Naive thymus-derived CD4-positive, alpha-beta T cell (primary cell): ENCODE results near the gene RNASE3. TPM values are rescaled to one million over a fixed set of nuclear protein-coding genes. Genes with fewer than 3 reads are reported as not detected.
"Not testable (repeated sequence)": the region's sequence is repeated elsewhere in the genome, so short reads cannot be mapped to it uniquely, and the experiment has no call there.

ENCODE experiments used
- ATAC-seq: fragments of 150-1000 bp; cut with Tn5 transposase; 2 replicates; pipeline ENCODE4 v1.10.0; 2021; ENCODE audit warnings: mild to moderate bottlenecking, moderate library complexity
- CTCF ChIA-PET: fragments of 350-600 bp; sonication (Branson Sonifier 250); formaldehyde crosslinking; loops from one replicate; lab custom pipeline; 2021; ENCODE audit warnings: antibody characterized with exemption; lab: Charles Lee
- POLR2A ChIA-PET: fragments of 350-600 bp; sonication (Branson Sonifier 250); formaldehyde crosslinking; loops from one replicate; lab custom pipeline; 2021; ENCODE audit warnings: antibody characterized with exemption, inconsistent platforms; lab: Charles Lee
- DNase-seq, 9 donors: peaks; one replicate each; pipeline versions ENCODE4 v3.0.0 to v3.0.0-alpha.2; 2020 to 2022; ENCODE audit warnings: mixed read lengths in 1 of 9
- H3K27ac ChIP-seq: one replicate; pipeline ENCODE4 v1.7.0; 2013; ENCODE audit warnings: mild to moderate bottlenecking, low read depth, low read length, moderate library complexity
- H3K27me3 ChIP-seq, 2 donors: one replicate each; pipeline ENCODE4 v1.7.0; 2013; ENCODE audit warnings: low read length in 2 of 2, mild to moderate bottlenecking in 2 of 2, moderate library complexity in 2 of 2; ENCODE audit not compliant: control insufficient read depth in 2 of 2, insufficient read depth in 2 of 2
- H3K36me3 ChIP-seq, 3 experiments: 1 replicate in 2 of 3; 2 replicates in 1 of 3; pipeline ENCODE4 v1.7.0; 2013; ENCODE audit warnings: low read length in 3 of 3, mild to moderate bottlenecking in 3 of 3, moderate library complexity in 1 of 3; ENCODE audit not compliant: insufficient read depth in 3 of 3, control insufficient read depth in 2 of 3
- H3K4me1 ChIP-seq, 2 donors: one replicate each; pipeline ENCODE4 v1.7.0; 2013; ENCODE audit warnings: low read length in 2 of 2, mild to moderate bottlenecking in 2 of 2, moderate library complexity in 1 of 2; ENCODE audit not compliant: control insufficient read depth in 2 of 2, insufficient read depth in 2 of 2
- H3K4me3 ChIP-seq: 2 replicates; pipeline ENCODE4 v1.7.0; 2013; ENCODE audit warnings: mild to moderate bottlenecking, low read length
- H3K9me3 ChIP-seq, 3 experiments: 1 replicate in 2 of 3; 2 replicates in 1 of 3; pipeline ENCODE4 v1.7.0; 2013; ENCODE audit warnings: low read length in 3 of 3; ENCODE audit not compliant: control insufficient read depth in 2 of 3
- H3K27ac Mint-ChIP-seq, 9 donors: one replicate each; pipeline ENCODE4 v1.8.0; 2020 to 2022; ENCODE audit warnings: mixed read lengths in 9 of 9, mild to moderate bottlenecking in 8 of 9, moderate library complexity in 5 of 9, inconsistent platforms in 2 of 9
- H3K27me3 Mint-ChIP-seq, 5 donors: one replicate each; pipeline ENCODE4 v1.8.0; 2021 to 2022; ENCODE audit warnings: mixed read lengths in 5 of 5, mild to moderate bottlenecking in 1 of 5
- H3K36me3 Mint-ChIP-seq, 5 donors: one replicate each; pipeline ENCODE4 v1.8.0; 2020 to 2022; ENCODE audit warnings: mixed read lengths in 5 of 5, mild to moderate bottlenecking in 3 of 5, inconsistent platforms in 1 of 5
- H3K4me1 Mint-ChIP-seq, 7 donors: one replicate each; pipeline ENCODE4 v1.8.0; 2020 to 2022; ENCODE audit warnings: mixed read lengths in 7 of 7, mild to moderate bottlenecking in 3 of 7, inconsistent platforms in 1 of 7
- H3K4me3 Mint-ChIP-seq, 10 donors: one replicate each; pipeline ENCODE4 v1.8.0; 2020 to 2022; ENCODE audit warnings: mild to moderate bottlenecking in 10 of 10, mixed read lengths in 10 of 10, moderate library complexity in 6 of 10, inconsistent platforms in 2 of 10
- H3K9me3 Mint-ChIP-seq, 11 donors: one replicate each; pipeline ENCODE4 v1.8.0; 2020 to 2022; ENCODE audit warnings: mixed read lengths in 11 of 11, mild to moderate bottlenecking in 4 of 11, inconsistent platforms in 1 of 11, moderate library complexity in 1 of 11
- intact Hi-C, 2 donors: fragments of 100-400 bp; cut with micrococcal nuclease; formaldehyde crosslinking; loops; one replicate each; pipeline ENCODE4 v1.15.1; 2023
- polyA plus RNA-seq, 2 donors: library from polyadenylated mRNA; unstranded; fragments of 300-500 nt; fragmentation: Illumina TruSeq; gene quantifications; one replicate each; pipeline ENCODE4 v1.2.3, GENCODE V29; 2021
- total RNA-seq, 6 experiments: library from RNA in 5 of 6; stranded (reverse) in 5 of 6; gene quantifications; 1 replicate in 5 of 6; 2 replicates in 1 of 6; pipeline ENCODE4 v1.2.3 and lab custom pipeline; 2021 to 2026

RNASE3 gene
- total and polyA plus RNA-seq, 7 experiments from 2014 or later = 1.1 TPM; not detected in 6

DNA sequence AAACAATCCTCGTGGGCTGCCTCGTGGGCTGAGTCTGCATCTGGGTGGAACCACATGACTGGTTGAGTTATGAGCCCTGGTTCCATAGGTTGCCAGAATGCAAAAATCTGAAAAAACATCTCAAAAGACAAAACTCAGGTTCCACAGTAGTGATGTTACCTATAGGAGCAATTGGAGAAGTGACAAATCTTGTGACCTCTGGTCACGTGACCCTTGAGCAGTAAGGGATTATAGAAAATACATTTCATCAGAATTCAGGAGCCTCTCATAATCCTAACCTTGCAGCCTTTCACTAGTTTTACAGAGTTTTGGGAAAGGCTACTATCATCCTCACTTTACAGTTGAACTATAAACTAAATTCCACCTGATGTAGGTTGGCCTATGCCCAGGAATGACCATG, 12.5 kb upstream of the RNASE3 start:
- CTCF ChIA-PET = no interaction called here
- no peaks in the 10 kb centered on the region for H3K27me3 ChIP-seq
- peaks cover 0 to 5% (median 0%) of the 10 kb centered on the region in 11 donors for H3K9me3 Mint-ChIP-seq
- H3K27ac Mint-ChIP-seq = no peak overlapping the region
- peaks cover 0 to 24% (median 0%) of the 10 kb centered on the region in 5 donors for H3K27me3 Mint-ChIP-seq
- ATAC-seq = no peak
- no peak for DNase-seq
- H3K4me1 ChIP-seq = no peaks in the 10 kb centered on the region
- peaks cover 0 to 4% (median 0%) of the 10 kb centered on the region in 5 donors for H3K36me3 Mint-ChIP-seq
- intact Hi-C loops = no loop called here
- H3K4me3 Mint-ChIP-seq = no peak overlapping the region
- no peaks in the 10 kb centered on the region for H3K36me3 ChIP-seq
- no peak overlapping the region for H3K27ac ChIP-seq
- peaks cover 1 to 27% (median 12%) of the 10 kb centered on the region in 7 donors for H3K4me1 Mint-ChIP-seq
- no peak overlapping the region for H3K4me3 ChIP-seq
- H3K9me3 ChIP-seq = no peaks in the 10 kb centered on the region
- POLR2A ChIA-PET = no interaction called here

DNA sequence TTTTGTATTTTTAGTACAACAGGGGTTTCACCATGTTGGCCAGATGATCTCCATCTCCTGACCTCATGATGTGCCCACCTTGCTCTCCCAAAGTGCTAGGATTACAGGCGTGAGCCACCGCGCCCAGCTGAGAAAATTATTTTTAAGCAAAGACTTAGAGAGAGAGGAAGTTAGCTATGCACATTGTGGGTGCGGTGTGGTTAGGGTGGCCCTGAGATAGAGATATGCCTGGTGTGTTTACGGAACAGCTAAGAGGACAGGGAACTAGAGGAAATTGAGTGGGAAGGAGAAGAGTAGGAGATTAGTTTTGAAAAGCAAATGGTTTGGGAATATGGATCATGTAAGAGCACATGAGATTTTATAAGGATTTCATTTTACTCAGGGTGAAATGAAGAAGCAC, 10.0 kb upstream of the RNASE3 start:
- H3K4me3 Mint-ChIP-seq = peak overlapping the region in 4 of 10 donors; percentile 0 to 65 (median 9)
- intact Hi-C loops, H3K36me3 Mint-ChIP-seq, H3K4me1 ChIP-seq, H3K4me3 ChIP-seq, H3K27me3 ChIP-seq, CTCF ChIA-PET, H3K27ac ChIP-seq, H3K9me3 ChIP-seq, H3K9me3 Mint-ChIP-seq, H3K36me3 ChIP-seq, POLR2A ChIA-PET: not testable (repeated sequence)
- H3K27ac Mint-ChIP-seq = peak overlapping the region in 3 of 9 donors; percentile 0 to 4 (median 0)
- DNase-seq (peak in 1 of 9 donors; percentile 4), ATAC-seq (peak; percentile 84)
- peaks cover 0 to 22% (median 10%) of the 10 kb centered on the region in 7 donors for H3K4me1 Mint-ChIP-seq
- peaks cover 0 to 27% (median 7%) of the 10 kb centered on the region in 5 donors for H3K27me3 Mint-ChIP-seq

DNA sequence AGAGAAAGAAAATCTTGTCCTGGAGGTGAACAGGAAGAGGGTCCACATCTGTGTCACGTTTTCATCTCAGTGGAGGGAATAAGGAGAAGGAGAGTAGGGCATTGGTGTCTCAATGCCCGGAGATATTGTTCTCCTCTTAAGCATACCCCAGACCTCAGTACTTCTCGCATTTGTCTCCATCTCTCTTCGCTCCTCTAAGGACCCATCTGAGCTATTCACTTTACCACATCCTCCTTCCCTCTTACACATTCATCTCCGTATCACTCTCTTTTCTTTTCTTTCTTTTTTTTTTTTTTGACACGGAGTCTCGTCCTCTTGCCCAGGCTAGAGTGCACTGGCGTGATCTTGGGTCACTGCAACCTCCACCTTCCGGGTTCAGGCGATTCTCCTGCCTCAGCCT, 8.4 kb upstream of the RNASE3 start:
- H3K4me3 ChIP-seq, H3K9me3 ChIP-seq, intact Hi-C loops, H3K9me3 Mint-ChIP-seq, H3K27me3 ChIP-seq, DNase-seq, CTCF ChIA-PET, H3K27ac ChIP-seq, H3K4me1 ChIP-seq, POLR2A ChIA-PET, H3K36me3 ChIP-seq, H3K27ac Mint-ChIP-seq, H3K36me3 Mint-ChIP-seq: not testable (repeated sequence)
- H3K27me3 Mint-ChIP-seq = peaks cover 0 to 26% (median 8%) of the 10 kb centered on the region in 5 donors
- H3K4me3 Mint-ChIP-seq = peak overlapping the region in 1 of 10 donors; percentile 25
- peak; percentile 48 for ATAC-seq
- peaks cover 0 to 22% (median 10%) of the 10 kb centered on the region in 7 donors for H3K4me1 Mint-ChIP-seq

DNA sequence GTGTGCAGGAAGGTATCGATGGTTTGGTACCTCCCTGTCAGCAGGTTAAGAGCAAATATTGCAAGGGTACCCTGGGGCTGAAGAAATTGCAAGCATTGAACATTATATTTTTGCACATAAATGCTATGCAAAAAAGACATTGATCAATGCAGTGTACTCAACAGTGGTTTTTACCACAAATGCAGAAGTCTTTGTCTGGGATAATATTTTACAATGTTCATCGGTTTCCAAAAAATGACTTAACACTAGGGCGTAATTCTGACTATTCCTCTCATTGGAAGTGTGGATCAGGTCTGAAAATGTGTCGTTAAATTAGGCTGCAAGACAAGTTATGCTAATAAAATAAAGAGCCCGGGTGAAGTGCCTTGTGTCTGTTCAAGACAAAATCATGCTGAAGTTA, 2.8 kb upstream of the RNASE3 start:
- intact Hi-C loops, H3K36me3 ChIP-seq, H3K4me1 ChIP-seq, H3K27ac ChIP-seq, H3K9me3 ChIP-seq, H3K36me3 Mint-ChIP-seq, H3K4me1 Mint-ChIP-seq, H3K4me3 Mint-ChIP-seq, H3K27me3 ChIP-seq, ATAC-seq, DNase-seq, H3K9me3 Mint-ChIP-seq, POLR2A ChIA-PET, CTCF ChIA-PET, H3K27ac Mint-ChIP-seq, H3K4me3 ChIP-seq: not testable (repeated sequence)
- H3K27me3 Mint-ChIP-seq = peaks cover 6 to 27% (median 18%) of the 10 kb centered on the region in 5 donors

DNA sequence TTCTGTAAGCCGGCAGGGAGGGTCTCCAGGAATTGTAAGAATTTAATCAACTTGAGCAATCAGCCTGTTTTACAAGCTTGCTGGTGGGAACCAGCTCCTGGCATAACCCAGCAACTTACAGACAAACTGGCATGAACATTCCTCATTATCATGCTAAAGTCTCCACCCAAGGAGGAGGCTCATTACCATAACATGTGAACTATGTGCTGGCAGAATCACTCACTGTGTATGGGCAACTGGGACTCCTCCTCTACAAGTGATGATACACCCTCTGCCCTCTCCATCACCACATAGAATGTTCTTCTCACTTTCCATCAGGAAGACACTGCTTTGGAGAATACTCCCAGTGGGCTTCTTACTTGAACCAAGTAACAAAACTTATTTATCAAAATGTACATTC, 4.1 kb downstream of the RNASE3 start:
- H3K4me1 Mint-ChIP-seq, H3K9me3 ChIP-seq, H3K4me1 ChIP-seq, CTCF ChIA-PET, H3K36me3 ChIP-seq, ATAC-seq, intact Hi-C loops, H3K27me3 ChIP-seq, H3K4me3 Mint-ChIP-seq, H3K9me3 Mint-ChIP-seq, H3K36me3 Mint-ChIP-seq, POLR2A ChIA-PET, H3K27ac ChIP-seq, H3K4me3 ChIP-seq, H3K27ac Mint-ChIP-seq, DNase-seq: not testable (repeated sequence)
- peaks cover 15 to 40% (median 37%) of the 10 kb centered on the region in 5 donors for H3K27me3 Mint-ChIP-seq

DNA sequence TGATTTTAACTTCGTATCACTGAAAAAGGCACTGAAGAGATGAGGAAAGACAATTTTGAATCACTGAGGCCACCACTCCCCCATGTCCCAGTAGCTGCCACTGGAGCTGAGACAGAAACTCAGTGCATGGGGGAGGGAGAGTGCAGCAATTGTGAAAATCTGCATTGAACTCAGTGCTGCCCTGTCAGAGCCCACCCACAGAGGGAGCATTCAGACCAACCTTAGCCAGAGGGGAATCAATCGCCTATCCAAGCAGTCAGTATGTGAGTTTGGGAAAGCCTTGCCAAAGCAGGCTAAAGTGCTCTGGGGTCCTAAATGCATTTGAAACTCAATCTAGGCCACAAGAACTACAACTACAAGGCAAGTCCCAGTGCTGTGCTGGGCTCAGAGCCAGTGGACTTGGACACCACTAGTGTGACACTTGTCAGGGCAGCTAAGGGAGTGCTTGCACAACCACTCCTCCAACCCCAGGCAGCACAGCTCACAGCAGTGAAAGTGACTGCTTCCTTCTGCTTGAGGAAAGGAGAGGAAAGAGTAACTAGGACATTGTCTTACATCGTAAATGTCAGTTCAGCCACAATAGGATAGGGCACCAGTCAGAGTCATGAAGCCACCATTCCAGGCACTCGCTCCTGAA, 13.3 kb downstream of the RNASE3 start:
- CTCF ChIA-PET = interaction anchor here (0.8 to 1.5 kb wide), 2 partner anchors 67 to 371 kb away, joined by 3 read pairs; no protein-coding TSS in a partner anchor
- peaks cover 0 to 6% (median 0%) of the 10 kb centered on the region in 11 donors for H3K9me3 Mint-ChIP-seq
- H3K4me3 Mint-ChIP-seq = no peak overlapping the region
- no peaks in the 10 kb centered on the region for H3K36me3 Mint-ChIP-seq
- H3K27ac ChIP-seq = no peak overlapping the region
- intact Hi-C loops = no loop called here
- POLR2A ChIA-PET = no interaction called here
- no peak overlapping the region for H3K4me3 ChIP-seq
- peaks cover 3 to 27% (median 22%) of the 10 kb centered on the region in 5 donors for H3K27me3 Mint-ChIP-seq
- DNase-seq (no peak), ATAC-seq (peak; percentile 37)
- H3K36me3 ChIP-seq = no peaks in the 10 kb centered on the region
- H3K4me1 ChIP-seq = no peaks in the 10 kb centered on the region
- H3K9me3 ChIP-seq = no peaks in the 10 kb centered on the region
- H3K27ac Mint-ChIP-seq = peak overlapping the region in 1 of 9 donors; percentile 2
- peaks cover 0 to 8% (median 0%) of the 10 kb centered on the region in 7 donors for H3K4me1 Mint-ChIP-seq
- H3K27me3 ChIP-seq = no peaks in the 10 kb centered on the region

DNA sequence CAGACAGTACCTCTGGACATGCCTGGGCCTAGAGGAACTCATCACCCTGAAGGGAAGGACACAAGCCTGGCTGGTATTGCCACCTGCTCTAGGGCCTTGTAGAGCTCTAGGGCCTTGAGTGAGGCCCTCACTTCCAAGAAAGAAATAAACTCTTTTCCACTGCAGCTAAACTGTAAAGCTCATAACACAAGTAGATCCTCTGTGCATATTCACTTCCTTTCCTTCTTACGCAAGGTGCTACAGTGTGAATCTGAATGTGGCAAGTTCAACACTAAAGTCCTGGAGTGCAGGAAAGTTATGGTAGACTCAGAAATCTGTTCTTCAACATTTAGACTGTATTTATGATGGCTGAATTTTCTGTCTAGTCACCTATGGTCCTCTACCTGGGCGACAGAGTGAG, 14.5 kb downstream of the RNASE3 start:
- H3K4me3 ChIP-seq = no peak overlapping the region
- no peak overlapping the region for H3K27ac ChIP-seq
- no peak for ATAC-seq
- H3K27me3 ChIP-seq = no peaks in the 10 kb centered on the region
- CTCF ChIA-PET = interaction anchor here (0.6 to 1.5 kb wide), 2 partner anchors 33 to 65 kb away, joined by 3 to 5 read pairs; no protein-coding TSS in a partner anchor
- no peak overlapping the region for H3K27ac Mint-ChIP-seq
- H3K9me3 ChIP-seq = no peaks in the 10 kb centered on the region
- H3K4me1 ChIP-seq = no peaks in the 10 kb centered on the region
- DNase-seq = no peak
- H3K27me3 Mint-ChIP-seq = peaks cover 0 to 32% (median 22%) of the 10 kb centered on the region in 5 donors
- H3K4me3 Mint-ChIP-seq = no peak overlapping the region
- H3K36me3 ChIP-seq = no peaks in the 10 kb centered on the region
- intact Hi-C loops = no loop called here
- H3K36me3 Mint-ChIP-seq = no peaks in the 10 kb centered on the region
- peaks cover 0 to 8% (median 0%) of the 10 kb centered on the region in 7 donors for H3K4me1 Mint-ChIP-seq
- POLR2A ChIA-PET = interaction anchor here (0.7 kb wide), 2 partner anchors 215 to 276 kb away, joined by 3 to 4 read pairs; no protein-coding TSS in a partner anchor
- H3K9me3 Mint-ChIP-seq = peaks cover 0 to 2% (median 0%) of the 10 kb centered on the region in 11 donors
